HepG2 (cell line): ENCODE measurements around the gene SSR2. TPM values are rescaled to one million over a fixed set of nuclear protein-coding genes. Genes with fewer than 3 reads are reported as not detected.
A peak's percentile ranks its signal among the peaks of the same experiment; 100 is the strongest.

Source experiments
- ARNT ChIP-seq: fragments of 450-650 bp; IDR thresholded peaks from 2 replicates; pipeline ENCODE4 v1.6.1; 2017
- ATAD3A ChIP-seq: sonication (generic); formaldehyde crosslinking; IDR thresholded peaks from 2 replicates; pipeline ENCODE4 v1.4.0; 2020; ENCODE audit warnings: missing genetic modification reagents
- CBFB ChIP-seq: sonication (generic); formaldehyde crosslinking; IDR thresholded peaks from 2 replicates; pipeline ENCODE4 v1.4.0; 2020; ENCODE audit warnings: missing genetic modification reagents
- CBX1 ChIP-seq: IDR thresholded peaks from one replicate; pipeline ENCODE4 v1.6.1; 2016; ENCODE audit warnings: antibody characterized with exemption, low read depth
- CERS6 ChIP-seq: sonication (generic); formaldehyde crosslinking; IDR thresholded peaks from 2 replicates; pipeline ENCODE4 v1.5.0; 2020; ENCODE audit warnings: missing genetic modification reagents
- CSRNP1 ChIP-seq: sonication (generic); formaldehyde crosslinking; IDR thresholded peaks from 2 replicates; pipeline ENCODE4 v1.8.1; 2023; ENCODE audit warnings: mild to moderate bottlenecking, missing genetic modification reagents
- E2F5 ChIP-seq: sonication (generic); formaldehyde crosslinking; conservative IDR thresholded peaks from 2 replicates; pipeline ENCODE4 v1.4.0; 2020; ENCODE audit warnings: missing genetic modification reagents
- FOSL1 ChIP-seq: sonication (generic); formaldehyde crosslinking; IDR thresholded peaks from 2 replicates; pipeline ENCODE4 v1.9.0; 2021; ENCODE audit warnings: missing genetic modification reagents, borderline replicate concordance
- HCFC1 ChIP-seq: fragments of 150-350 bp; IDR thresholded peaks from 2 replicates; pipeline ENCODE4 v1.6.1; 2014; ENCODE audit warnings: low read depth, low read length
- HINFP ChIP-seq: sonication (generic); formaldehyde crosslinking; IDR thresholded peaks from 2 replicates; pipeline ENCODE4 v1.4.0; 2020; ENCODE audit warnings: low read depth, mild to moderate bottlenecking, missing genetic modification reagents
- NFAT5 ChIP-seq: sonication (generic); formaldehyde crosslinking; IDR thresholded peaks from 2 replicates; pipeline ENCODE4 v1.4.0; 2020; ENCODE audit warnings: missing genetic modification reagents
- SATB2 ChIP-seq: sonication (generic); formaldehyde crosslinking; IDR thresholded peaks from 2 replicates; pipeline ENCODE4 v1.5.0; 2020; ENCODE audit warnings: missing genetic modification reagents
- SNAPC2 ChIP-seq: sonication (generic); formaldehyde crosslinking; IDR thresholded peaks from 2 replicates; pipeline ENCODE4 v1.8.1; 2022; ENCODE audit warnings: mild to moderate bottlenecking, missing genetic modification reagents
- ZNF256 ChIP-seq: sonication (generic); formaldehyde crosslinking; conservative IDR thresholded peaks from 2 replicates; pipeline ENCODE4 v1.4.0; 2020; ENCODE audit warnings: missing genetic modification reagents
- ZNF33A ChIP-seq: sonication (generic); formaldehyde crosslinking; IDR thresholded peaks from 2 replicates; pipeline ENCODE4 v1.5.1; 2020; ENCODE audit warnings: missing genetic modification reagents, mild to moderate bottlenecking, moderate library complexity, borderline replicate concordance
- ZNF691 ChIP-seq: sonication (generic); formaldehyde crosslinking; IDR thresholded peaks from 2 replicates; pipeline ENCODE4 v1.4.0; 2020; ENCODE audit warnings: missing genetic modification reagents, low read depth, mild to moderate bottlenecking, borderline replicate concordance
- ZSCAN25 ChIP-seq: sonication (generic); formaldehyde crosslinking; IDR thresholded peaks from 2 replicates; pipeline ENCODE4 v1.8.0; 2022; ENCODE audit warnings: mild to moderate bottlenecking, missing genetic modification reagents
- polyA plus RNA-seq, 8 experiments: library from polyadenylated mRNA; depleted of rRNA in 3 of 8; stranded (reverse) in 7 of 8; unstranded in 1 of 8; fragments of >200 nt; fragmentation: Illumina TruSeq in 4 of 8; extraction: Trizol in 4 of 8; gene quantifications; 2 replicates each; pipeline versions ENCODE4 v1.2.1 to v1.2.3, GENCODE V29; 2011 to 2016; ENCODE audit warnings: low read depth in 4 of 8, missing spikeins in 1 of 8, mixed read lengths in 1 of 8; ENCODE audit not compliant: insufficient read depth in 1 of 8
- total RNA-seq, 5 experiments: library from RNA; depleted of rRNA; stranded (reverse); fragments of >200 nt; fragmentation: Illumina TruSeq; extraction: Trizol; gene quantifications; 2 replicates each; pipeline ENCODE4 v1.2.3, GENCODE V29; 2016; ENCODE audit warnings: low read depth in 1 of 5

Gene SSR2
- total and polyA plus RNA-seq, 2 of the 13 experiments (the other 11 are each of a cell fraction or from before 2014, with no cell fraction given) = 284 to 461 TPM

- TF ChIP-seq E2F5 (CRISPR knock-in tag) = peak; percentile 48; the same call in 1 of the 2 replicates
- TF ChIP-seq ZNF33A (CRISPR knock-in tag) = no peak
- TF ChIP-seq HINFP (CRISPR knock-in tag) = no peak
- TF ChIP-seq ARNT = no peak
- no peak; the same call in 1 of the 2 replicates for TF ChIP-seq FOSL1 (CRISPR knock-in tag)
- TF ChIP-seq CBFB = peak; percentile 92
- TF ChIP-seq ATAD3A = no peak
- no peak for TF ChIP-seq NFAT5
- TF ChIP-seq CERS6 (CRISPR knock-in tag) = no peak
- no peak for TF ChIP-seq ZNF256 (CRISPR knock-in tag)
- TF ChIP-seq SATB2 (CRISPR knock-in tag) = no peak
- TF ChIP-seq HCFC1 = peak; percentile 99
- TF ChIP-seq CSRNP1 (CRISPR knock-in tag) = 0 out of 2 replicates have a peak, but pooled peaks have one; percentile 55
- peak; percentile 93 for TF ChIP-seq ZSCAN25 (CRISPR knock-in tag)
- 0 out of 2 replicates have a peak, but pooled peaks have one; percentile 41 for TF ChIP-seq ZNF691 (CRISPR knock-in tag)
- no peak for TF ChIP-seq CBX1
- TF ChIP-seq SNAPC2 (CRISPR knock-in tag) = no peak
Measured at GRCh38 chr1:156054500-156055280, 33.9 kb upstream of the SSR2 start, which contains the start of gene LAMTOR2 (continued).
